Endothelial cell of umbilical vein (primary cell): ENCODE measurements around the gene GLRA1. TPM values are rescaled to one million over a fixed set of nuclear protein-coding genes. Genes with fewer than 3 reads are reported as not detected.

Source experiments
- BruUV-seq: library from RNA; stranded (reverse); fragments of 400-500 nt; replicated peaks from 2 replicates; lab custom pipeline; 2021; lab: Mats Ljungman, UMichigan
- CTCF ChIA-PET: fragments of 300-600, 350-600 bp; sonication (Branson Sonifier 250); formaldehyde crosslinking; loops from one replicate; lab custom pipeline; 2021; ENCODE audit warnings: antibody characterized with exemption, inconsistent platforms; lab: Charles Lee
- POLR2A ChIA-PET: fragments of 300-600, 350-600 bp; sonication (Branson Sonifier 250); formaldehyde crosslinking; loops from one replicate; lab custom pipeline; 2021; ENCODE audit warnings: antibody characterized with exemption, inconsistent platforms; lab: Charles Lee
- DNase-seq: peaks from one replicate; pipeline ENCODE4 v3.0.0-alpha.2; 2011; ENCODE audit warnings: low read depth, low spot score
- FAIRE-seq: peaks from 2 replicates; lab custom pipeline; 2011; peaks lifted over from hg19 to GRCh38; lab: Jason Lieb, UNC
- H2AFZ ChIP-seq: 2 replicates; pipeline ENCODE4 v1.6.0; 2012; ENCODE audit warnings: low read depth, low read length, control low read depth, inconsistent platforms
- H3K27ac ChIP-seq: 2 replicates; pipeline ENCODE4 v1.5.1; 2011; ENCODE audit warnings: low read depth, mild to moderate bottlenecking, control low read depth, low read length, moderate library complexity; ENCODE audit not compliant: insufficient read depth
- H3K27me3 ChIP-seq, 2 experiments: 2 replicates each; pipeline versions ENCODE4 v1.6.0 to v1.6.1; 2011; ENCODE audit warnings: low read length in 2 of 2, mixed read lengths in 1 of 2; ENCODE audit not compliant: control insufficient read depth in 2 of 2, insufficient read depth in 2 of 2
- H3K36me3 ChIP-seq, 2 experiments: 2 replicates in 1 of 2; 3 replicates in 1 of 2; pipeline ENCODE4 v1.5.1; 2011; ENCODE audit warnings: low read length in 2 of 2, mild to moderate bottlenecking in 1 of 2, moderate library complexity in 1 of 2; ENCODE audit not compliant: control insufficient read depth in 2 of 2, insufficient read depth in 2 of 2; ENCODE audit errors: extremely low read depth in 1 of 2
- H3K4me1 ChIP-seq: 3 replicates; pipeline ENCODE4 v1.5.1; 2011; ENCODE audit warnings: mild to moderate bottlenecking, low read length; ENCODE audit not compliant: control insufficient read depth, insufficient read depth; ENCODE audit errors: extremely low read depth
- H3K4me2 ChIP-seq: 2 replicates; pipeline ENCODE4 v1.6.1; 2011; ENCODE audit warnings: low read length, control low read depth, mixed read lengths; ENCODE audit not compliant: insufficient read depth
- H3K4me3 ChIP-seq, 3 experiments: fragments of 200-600 bp in 1 of 3; sonication (generic), shearing (Covaris generic) in 1 of 3; replicated peaks in 1 of 3; 2 replicates each; pipeline ENCODE4 v1.5.1; 2011 to 2016; ENCODE audit warnings: control low read depth in 3 of 3, low read length in 3 of 3, mild to moderate bottlenecking in 2 of 3, inconsistent platforms in 1 of 3, low read depth in 1 of 3, moderate library complexity in 1 of 3; ENCODE audit not compliant: insufficient read depth in 1 of 3
- H3K79me2 ChIP-seq: 2 replicates; pipeline ENCODE4 v1.6.0; 2012; ENCODE audit warnings: low read length, inconsistent platforms; ENCODE audit not compliant: control insufficient read depth, insufficient read depth
- H3K9ac ChIP-seq: replicated peaks from 2 replicates; pipeline ENCODE3; 2011; ENCODE audit warnings: low read length, control low read depth; ENCODE audit not compliant: insufficient read depth; ENCODE audit errors: extremely low read depth
- H3K9me1 ChIP-seq: replicated peaks from 3 replicates; pipeline ENCODE4 v1.6.0; 2011; ENCODE audit warnings: mild to moderate bottlenecking, low read length; ENCODE audit not compliant: control insufficient read depth, insufficient read depth; ENCODE audit errors: extremely low read depth
- H3K9me3 ChIP-seq: replicated peaks from 2 replicates; pipeline ENCODE4 v1.5.1; 2012; ENCODE audit warnings: low read length, inconsistent platforms; ENCODE audit not compliant: control insufficient read depth, insufficient read depth
- H4K20me1 ChIP-seq: replicated peaks from 2 replicates; pipeline ENCODE3; 2011; ENCODE audit warnings: mild to moderate bottlenecking, low read length; ENCODE audit not compliant: control insufficient read depth, insufficient read depth; ENCODE audit errors: extremely low read depth
- EZH2 ChIP-seq: IDR thresholded peaks from 2 replicates; pipeline ENCODE4 v1.6.1; 2012; ENCODE audit warnings: borderline replicate concordance, low read depth, mild to moderate bottlenecking, moderate library complexity, low read length, inconsistent platforms; ENCODE audit not compliant: severe bottlenecking
- FOS ChIP-seq: IDR thresholded peaks from 2 replicates; pipeline ENCODE4 v1.6.1; 2011; ENCODE audit warnings: mild to moderate bottlenecking, low read length, moderate library complexity, borderline replicate concordance; ENCODE audit not compliant: insufficient read depth
- GATA2 ChIP-seq: IDR thresholded peaks from 2 replicates; pipeline ENCODE4 v1.7.0; 2011; ENCODE audit warnings: low read depth, mild to moderate bottlenecking, moderate library complexity, mixed read lengths, low read length; ENCODE audit not compliant: insufficient read length, insufficient read depth
- JUN ChIP-seq: IDR thresholded peaks from 2 replicates; pipeline ENCODE4 v1.6.1; 2011; ENCODE audit warnings: borderline replicate concordance, low read depth; ENCODE audit not compliant: insufficient read length, insufficient read depth
- MYC ChIP-seq: IDR thresholded peaks from one replicate; pipeline ENCODE4 v1.6.1; 2011; ENCODE audit warnings: mild to moderate bottlenecking, low read depth, low read length
- POLR2A ChIP-seq: IDR thresholded peaks from 2 replicates; pipeline ENCODE4 v1.6.1; 2012; ENCODE audit warnings: low read depth, mild to moderate bottlenecking, control low read depth, low read length
- POLR2AphosphoS5 ChIP-seq: IDR thresholded peaks from 2 replicates; pipeline ENCODE4 v1.6.1; 2012; ENCODE audit warnings: low read depth, mild to moderate bottlenecking, control low read depth, low read length, moderate library complexity; ENCODE audit not compliant: insufficient read depth
- dilution Hi-C: fragments of 300-500 bp; cut with MboI; formaldehyde crosslinking; loops from one replicate; pipeline ENCODE4 v1.15.0; 2019; ENCODE audit warnings: low sequenced_read_pairs; ENCODE audit not compliant: extremely low pct_ligation_motif_present
- intact Hi-C: fragments of 100-400 bp; cut with micrococcal nuclease; formaldehyde crosslinking; loops from one replicate; pipeline ENCODE4 v1.10.0; 2022
- polyA plus RNA-seq, 4 experiments: library from polyadenylated mRNA; depleted of rRNA in 3 of 4; stranded (reverse) in 3 of 4; unstranded in 1 of 4; fragments of >200 nt; gene quantifications; 2 replicates each; pipeline versions ENCODE4 v1.2.1 to v1.2.3, GENCODE V29; 2011 to 2012; ENCODE audit warnings: missing spikeins in 1 of 4
- total RNA-seq: library from RNA; stranded (reverse); gene quantifications from 2 replicates; pipeline ENCODE4 v1.2.3, GENCODE V29; 2021
- TF ChIP-seq, protein P1 (sequence below): IDR thresholded peaks from 2 replicates; pipeline ENCODE4 v1.6.1; 2011; ENCODE audit not compliant: insufficient read depth, insufficient read length
- TF ChIP-seq, protein P2 (sequence below), 2 donors: IDR thresholded peaks; 1 replicate in 1 of 2; 2 replicates in 1 of 2; pipeline ENCODE4 v1.5.1; 2011; ENCODE audit warnings: low read length in 2 of 2, mild to moderate bottlenecking in 2 of 2, moderate library complexity in 2 of 2, control low read depth in 1 of 2, inconsistent platforms in 1 of 2, low read depth in 1 of 2; ENCODE audit not compliant: insufficient read depth in 1 of 2; ENCODE audit errors: extremely low read depth in 1 of 2

The GLRA1 gene
- total and polyA plus RNA-seq, 2 donors (not counting 3 experiments of a cell fraction or from before 2014, with no cell fraction given): not detected

DNA sequence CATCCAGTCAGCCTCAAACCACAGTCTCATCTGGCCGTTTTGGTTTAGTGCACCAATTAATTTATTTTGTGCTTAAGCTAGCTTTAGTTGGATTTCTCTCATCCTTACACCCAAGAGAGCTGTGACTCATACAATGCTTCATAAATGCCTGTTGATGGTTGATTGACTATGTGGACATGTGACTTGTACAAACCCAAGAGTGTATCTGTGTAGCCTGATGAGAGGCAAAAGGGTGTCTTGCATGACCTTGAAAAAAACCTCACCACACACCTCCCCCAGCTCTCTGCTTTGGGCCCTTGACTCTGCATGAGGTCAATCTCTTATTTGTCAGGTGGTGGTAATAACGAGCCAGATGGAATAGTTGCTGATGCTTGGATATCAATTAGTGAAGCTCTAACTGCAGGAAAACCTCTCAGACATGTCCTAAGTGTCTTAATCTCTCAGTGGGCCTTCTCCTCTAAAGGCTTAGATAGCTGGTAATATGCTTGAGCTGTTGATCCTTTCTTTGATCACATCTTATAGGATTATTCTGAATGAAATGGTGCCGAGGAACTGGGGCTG lies 10.6 kb upstream of the GLRA1 start:
- CTCF ChIA-PET: no interaction called here

More for the DNA sequence above, 10.6 kb upstream of the GLRA1 start:
- no peak overlapping the region for H3K9ac ChIP-seq
- no peaks in the 10 kb centered on the region for H4K20me1 ChIP-seq
- H2AFZ ChIP-seq: no peak overlapping the region
- BruUV-seq: no TSS peak
- POLR2A ChIA-PET: no interaction called here
- FAIRE-seq (no peak), DNase-seq (no peak)
- no peaks in the 10 kb centered on the region for H3K27me3 ChIP-seq
- H3K4me2 ChIP-seq: no peak overlapping the region
- H3K27ac ChIP-seq: no peak overlapping the region
- dilution Hi-C loops (no loop called here), intact Hi-C loops (no loop called here)
- H3K79me2 ChIP-seq: no peaks in the 10 kb centered on the region
- no peaks in the 10 kb centered on the region for H3K4me1 ChIP-seq
- H3K36me3 ChIP-seq: no peaks in the 10 kb centered on the region
- TF ChIP-seq JUN (no peak), POLR2A (no peak), FOS (no peak), POLR2AphosphoS5 (no peak), EZH2 (no peak), GATA2 (no peak), MYC (no peak)
- TF ChIP-seq, protein P1, sequence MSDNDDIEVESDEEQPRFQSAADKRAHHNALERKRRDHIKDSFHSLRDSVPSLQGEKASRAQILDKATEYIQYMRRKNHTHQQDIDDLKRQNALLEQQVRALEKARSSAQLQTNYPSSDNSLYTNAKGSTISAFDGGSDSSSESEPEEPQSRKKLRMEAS: no peak
- TF ChIP-seq, protein P2, sequence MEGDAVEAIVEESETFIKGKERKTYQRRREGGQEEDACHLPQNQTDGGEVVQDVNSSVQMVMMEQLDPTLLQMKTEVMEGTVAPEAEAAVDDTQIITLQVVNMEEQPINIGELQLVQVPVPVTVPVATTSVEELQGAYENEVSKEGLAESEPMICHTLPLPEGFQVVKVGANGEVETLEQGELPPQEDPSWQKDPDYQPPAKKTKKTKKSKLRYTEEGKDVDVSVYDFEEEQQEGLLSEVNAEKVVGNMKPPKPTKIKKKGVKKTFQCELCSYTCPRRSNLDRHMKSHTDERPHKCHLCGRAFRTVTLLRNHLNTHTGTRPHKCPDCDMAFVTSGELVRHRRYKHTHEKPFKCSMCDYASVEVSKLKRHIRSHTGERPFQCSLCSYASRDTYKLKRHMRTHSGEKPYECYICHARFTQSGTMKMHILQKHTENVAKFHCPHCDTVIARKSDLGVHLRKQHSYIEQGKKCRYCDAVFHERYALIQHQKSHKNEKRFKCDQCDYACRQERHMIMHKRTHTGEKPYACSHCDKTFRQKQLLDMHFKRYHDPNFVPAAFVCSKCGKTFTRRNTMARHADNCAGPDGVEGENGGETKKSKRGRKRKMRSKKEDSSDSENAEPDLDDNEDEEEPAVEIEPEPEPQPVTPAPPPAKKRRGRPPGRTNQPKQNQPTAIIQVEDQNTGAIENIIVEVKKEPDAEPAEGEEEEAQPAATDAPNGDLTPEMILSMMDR (IDR thresholded peaks at IDR 0.05; ENCODE audit: extremely low read depth in 1 of 2, insufficient read depth in 1 of 2, low read depth in 1 of 2, low read length in 2 of 2): no peak
- no peak overlapping the region for H3K4me3 ChIP-seq
- no peaks in the 10 kb centered on the region for H3K9me1 ChIP-seq
- no peaks in the 10 kb centered on the region for H3K9me3 ChIP-seq
